ENCODE measurements around the gene FBXO42.

Gene FBXO42

DNA sequence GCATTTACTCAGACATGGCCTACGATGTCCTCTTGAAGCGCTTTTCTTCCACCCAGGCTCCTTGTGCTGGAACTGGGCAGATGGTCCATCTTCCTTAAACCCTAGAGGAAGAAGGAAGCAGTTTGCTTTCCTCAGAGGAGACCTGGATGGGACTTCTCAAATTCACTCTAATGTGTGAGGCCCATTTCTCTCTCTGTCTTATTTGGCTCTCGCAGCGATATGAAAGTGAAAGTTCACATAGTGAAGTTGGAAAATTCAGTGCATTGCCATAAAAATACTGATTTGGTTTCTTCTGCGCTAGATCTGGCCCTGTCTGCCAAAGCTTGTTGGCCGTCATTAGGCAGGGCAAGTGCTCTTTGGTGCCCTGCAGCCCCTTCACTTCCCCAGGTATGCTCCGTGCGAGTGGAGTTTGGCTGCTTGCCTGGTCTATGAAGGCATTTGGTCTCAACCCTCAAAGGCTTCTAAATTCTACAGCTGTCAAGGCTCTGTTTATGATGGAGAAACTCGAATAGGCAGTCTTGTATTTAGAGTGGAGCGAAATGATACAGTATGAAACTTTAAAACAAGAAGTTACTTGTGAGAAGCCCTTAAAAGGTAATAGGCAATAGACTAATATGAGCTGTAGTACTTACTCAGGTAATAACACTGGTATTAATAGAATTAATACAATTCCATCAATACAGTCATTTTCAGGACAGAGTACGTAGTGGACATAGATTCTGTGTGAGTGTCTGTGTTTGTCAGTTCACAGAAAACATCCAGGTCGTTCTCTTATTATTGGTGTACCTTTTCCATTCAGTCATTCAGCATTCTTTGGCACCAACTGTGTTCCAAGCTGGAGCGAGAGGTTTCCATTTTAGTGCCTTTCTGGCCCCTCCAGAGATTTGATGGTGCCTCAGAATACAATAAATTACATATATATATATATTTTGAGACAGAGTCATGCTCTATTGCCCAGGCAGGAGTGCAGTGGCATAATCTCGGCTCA, 35.2 kb upstream of the FBXO42 start:
- TF ChIP-seq TEAD4 (IDR thresholded peaks at IDR 0.05) (no peak), CREB1 (IDR thresholded peaks at IDR 0.05; ENCODE audit: low read depth) (no peak), NFIC (IDR thresholded peaks at IDR 0.05) (no peak), EP300 (IDR thresholded peaks at IDR 0.05; ENCODE audit: borderline replicate concordance) (no peak), ZBTB7A (IDR thresholded peaks at IDR 0.05; ENCODE audit: low read depth) (no peak)

DNA sequence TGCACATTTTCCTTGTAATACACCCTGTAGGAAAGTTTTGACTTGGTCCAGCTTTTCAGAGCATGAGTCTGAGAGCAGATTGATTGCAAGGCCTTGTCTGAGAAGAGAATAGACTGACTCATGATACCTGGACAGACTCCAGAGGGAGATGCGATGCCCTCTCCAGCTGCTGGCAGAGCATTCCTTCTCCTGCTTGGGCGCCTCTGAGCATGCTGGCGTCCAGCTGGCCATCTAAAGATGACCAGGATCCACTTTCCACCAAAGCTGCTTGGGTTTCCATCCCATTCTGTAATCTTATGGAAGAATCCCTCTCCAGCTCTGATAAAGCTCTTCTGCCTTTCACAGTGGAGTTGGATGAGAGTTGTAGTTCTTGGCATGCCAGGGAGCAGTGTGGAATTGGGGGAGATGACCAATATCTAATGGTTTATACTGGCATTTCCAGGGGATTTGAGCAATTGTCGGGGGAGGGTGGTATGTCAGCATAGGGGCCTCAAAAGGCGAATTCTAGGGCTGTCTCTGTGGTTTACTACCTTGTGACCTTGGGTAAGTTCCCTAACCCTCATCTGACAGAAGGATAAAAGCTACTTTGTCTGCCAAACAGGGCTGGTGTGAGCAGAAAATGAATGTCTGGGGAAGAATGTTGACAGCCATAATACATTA, 34.3 kb upstream of the FBXO42 start:
- peak; percentile 31; the same call in 1 of the 2 replicates for TF ChIP-seq TEAD4 (IDR thresholded peaks at IDR 0.05)
- peak; percentile 68 for TF ChIP-seq NFIC (IDR thresholded peaks at IDR 0.05)
- TF ChIP-seq TCF12 (IDR thresholded peaks at IDR 0.05; ENCODE audit: low read depth): no peak

DNA sequence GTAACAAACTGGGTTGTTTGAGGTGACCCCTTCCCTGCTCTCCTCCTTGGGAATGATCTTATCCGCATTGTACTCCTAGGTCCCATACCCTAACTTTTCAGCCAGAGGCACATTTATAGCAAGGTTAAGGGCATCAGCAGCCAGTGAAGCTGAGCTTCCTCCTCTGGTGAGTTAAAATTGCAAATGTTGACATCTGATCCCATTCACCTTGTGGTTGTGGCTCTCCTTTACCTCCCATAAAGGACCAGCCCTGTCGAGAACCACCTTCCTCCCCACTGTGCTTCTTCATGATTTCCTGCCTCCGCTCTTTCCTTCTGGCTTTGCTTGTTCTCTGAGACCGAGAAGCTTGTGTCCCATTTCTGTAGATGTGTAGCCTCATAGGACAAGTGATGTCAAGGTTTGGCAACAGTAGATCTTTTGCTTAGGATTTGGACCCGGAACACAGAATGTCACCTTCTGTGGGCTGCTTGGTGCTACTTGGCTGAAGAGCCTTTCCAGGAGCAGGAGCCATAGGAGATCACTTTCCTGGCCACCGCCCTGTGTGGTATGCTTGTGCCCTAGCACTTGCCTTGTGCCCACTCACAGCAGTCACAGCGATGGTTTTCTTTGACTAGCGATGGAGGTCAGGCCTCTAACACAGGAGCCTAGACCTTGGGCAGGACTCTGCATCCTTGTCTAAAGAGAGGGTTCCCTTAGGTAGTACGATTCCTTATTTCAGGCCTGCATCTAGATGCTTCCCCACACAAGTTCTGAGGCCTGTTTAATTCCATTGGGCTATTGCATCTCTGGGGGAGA, 33.6 kb upstream of the FBXO42 start:
- TF ChIP-seq FOXM1 (IDR thresholded peaks at IDR 0.05; ENCODE audit: borderline replicate concordance, low read depth): no peak
- no peak for TF ChIP-seq YY1 (IDR thresholded peaks at IDR 0.05; ENCODE audit: low read depth)
- TF ChIP-seq RAD21 (IDR thresholded peaks at IDR 0.05; ENCODE audit: low read depth): no peak

DNA sequence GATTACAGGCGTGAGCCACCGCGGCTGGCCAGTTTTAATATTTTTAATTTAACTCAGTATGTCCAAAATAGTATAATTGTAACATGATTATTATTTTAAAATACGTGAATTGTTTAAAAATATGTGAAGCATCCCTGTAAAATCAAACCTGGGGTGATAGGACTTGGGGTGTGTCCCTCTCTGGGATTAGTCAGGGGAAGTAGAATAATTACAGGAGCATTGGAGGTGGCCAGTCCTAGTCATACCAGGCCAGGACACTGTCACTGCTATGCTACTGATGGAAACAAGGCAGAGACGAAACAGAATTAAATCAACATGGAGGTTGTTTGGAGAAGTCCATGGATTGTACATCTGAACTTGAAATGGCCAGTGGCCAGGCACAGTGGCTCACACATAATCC, 31.6 kb upstream of the FBXO42 start:
- TF ChIP-seq ZBTB7A (IDR thresholded peaks at IDR 0.05; ENCODE audit: low read depth) (no peak), FOXM1 (IDR thresholded peaks at IDR 0.05; ENCODE audit: borderline replicate concordance, low read depth) (no peak)

DNA sequence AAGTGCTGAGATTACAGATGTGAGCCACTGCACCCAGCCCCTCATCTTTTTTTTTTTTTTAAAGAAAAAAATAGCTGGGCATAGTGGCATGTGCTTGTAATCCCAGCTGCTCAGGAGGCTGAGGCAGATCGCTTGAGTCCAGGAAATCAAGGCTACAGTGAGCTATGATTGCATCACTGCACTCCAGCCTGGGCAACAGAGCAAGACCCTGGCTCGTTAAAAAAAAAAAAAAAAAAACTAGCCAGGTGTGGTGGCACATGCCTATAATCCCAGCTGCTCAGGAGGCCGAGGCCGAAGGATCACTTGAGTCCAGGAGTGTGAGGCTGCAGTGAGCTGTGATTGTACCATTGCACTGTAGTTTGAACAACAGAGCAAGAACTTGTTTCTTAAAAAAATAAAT, 28.6 kb upstream of the FBXO42 start:
- TF ChIP-seq RAD21 (IDR thresholded peaks at IDR 0.05; ENCODE audit: low read depth): no peak
- TF ChIP-seq NFIC (IDR thresholded peaks at IDR 0.05): no peak
- TF ChIP-seq, protein P1, sequence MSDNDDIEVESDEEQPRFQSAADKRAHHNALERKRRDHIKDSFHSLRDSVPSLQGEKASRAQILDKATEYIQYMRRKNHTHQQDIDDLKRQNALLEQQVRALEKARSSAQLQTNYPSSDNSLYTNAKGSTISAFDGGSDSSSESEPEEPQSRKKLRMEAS (IDR thresholded peaks at IDR 0.05): no peak
- TF ChIP-seq, protein P2, sequence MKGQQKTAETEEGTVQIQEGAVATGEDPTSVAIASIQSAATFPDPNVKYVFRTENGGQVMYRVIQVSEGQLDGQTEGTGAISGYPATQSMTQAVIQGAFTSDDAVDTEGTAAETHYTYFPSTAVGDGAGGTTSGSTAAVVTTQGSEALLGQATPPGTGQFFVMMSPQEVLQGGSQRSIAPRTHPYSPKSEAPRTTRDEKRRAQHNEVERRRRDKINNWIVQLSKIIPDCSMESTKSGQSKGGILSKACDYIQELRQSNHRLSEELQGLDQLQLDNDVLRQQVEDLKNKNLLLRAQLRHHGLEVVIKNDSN (IDR thresholded peaks at IDR 0.05): no peak
- TF ChIP-seq ZBTB7A (IDR thresholded peaks at IDR 0.05; ENCODE audit: low read depth): no peak
- no peak for TF ChIP-seq TEAD4 (IDR thresholded peaks at IDR 0.05)
- no peak for TF ChIP-seq TCF12 (IDR thresholded peaks at IDR 0.05; ENCODE audit: low read depth)
- TF ChIP-seq EGR1 (IDR thresholded peaks at IDR 0.05): no peak
- no peak for TF ChIP-seq CREB1 (IDR thresholded peaks at IDR 0.05; ENCODE audit: low read depth)
- TF ChIP-seq, protein P3, sequence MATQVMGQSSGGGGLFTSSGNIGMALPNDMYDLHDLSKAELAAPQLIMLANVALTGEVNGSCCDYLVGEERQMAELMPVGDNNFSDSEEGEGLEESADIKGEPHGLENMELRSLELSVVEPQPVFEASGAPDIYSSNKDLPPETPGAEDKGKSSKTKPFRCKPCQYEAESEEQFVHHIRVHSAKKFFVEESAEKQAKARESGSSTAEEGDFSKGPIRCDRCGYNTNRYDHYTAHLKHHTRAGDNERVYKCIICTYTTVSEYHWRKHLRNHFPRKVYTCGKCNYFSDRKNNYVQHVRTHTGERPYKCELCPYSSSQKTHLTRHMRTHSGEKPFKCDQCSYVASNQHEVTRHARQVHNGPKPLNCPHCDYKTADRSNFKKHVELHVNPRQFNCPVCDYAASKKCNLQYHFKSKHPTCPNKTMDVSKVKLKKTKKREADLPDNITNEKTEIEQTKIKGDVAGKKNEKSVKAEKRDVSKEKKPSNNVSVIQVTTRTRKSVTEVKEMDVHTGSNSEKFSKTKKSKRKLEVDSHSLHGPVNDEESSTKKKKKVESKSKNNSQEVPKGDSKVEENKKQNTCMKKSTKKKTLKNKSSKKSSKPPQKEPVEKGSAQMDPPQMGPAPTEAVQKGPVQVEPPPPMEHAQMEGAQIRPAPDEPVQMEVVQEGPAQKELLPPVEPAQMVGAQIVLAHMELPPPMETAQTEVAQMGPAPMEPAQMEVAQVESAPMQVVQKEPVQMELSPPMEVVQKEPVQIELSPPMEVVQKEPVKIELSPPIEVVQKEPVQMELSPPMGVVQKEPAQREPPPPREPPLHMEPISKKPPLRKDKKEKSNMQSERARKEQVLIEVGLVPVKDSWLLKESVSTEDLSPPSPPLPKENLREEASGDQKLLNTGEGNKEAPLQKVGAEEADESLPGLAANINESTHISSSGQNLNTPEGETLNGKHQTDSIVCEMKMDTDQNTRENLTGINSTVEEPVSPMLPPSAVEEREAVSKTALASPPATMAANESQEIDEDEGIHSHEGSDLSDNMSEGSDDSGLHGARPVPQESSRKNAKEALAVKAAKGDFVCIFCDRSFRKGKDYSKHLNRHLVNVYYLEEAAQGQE (IDR thresholded peaks at IDR 0.05; ENCODE audit: low read depth): no peak
- no peak for TF ChIP-seq EP300 (IDR thresholded peaks at IDR 0.05; ENCODE audit: borderline replicate concordance)
- no peak for TF ChIP-seq TAF1 (IDR thresholded peaks at IDR 0.05; ENCODE audit: low read depth)
- TF ChIP-seq CEBPB (IDR thresholded peaks at IDR 0.05): no peak
- no peak for TF ChIP-seq YY1 (IDR thresholded peaks at IDR 0.05; ENCODE audit: low read depth)
- TF ChIP-seq FOXM1 (IDR thresholded peaks at IDR 0.05; ENCODE audit: borderline replicate concordance, low read depth): no peak

DNA sequence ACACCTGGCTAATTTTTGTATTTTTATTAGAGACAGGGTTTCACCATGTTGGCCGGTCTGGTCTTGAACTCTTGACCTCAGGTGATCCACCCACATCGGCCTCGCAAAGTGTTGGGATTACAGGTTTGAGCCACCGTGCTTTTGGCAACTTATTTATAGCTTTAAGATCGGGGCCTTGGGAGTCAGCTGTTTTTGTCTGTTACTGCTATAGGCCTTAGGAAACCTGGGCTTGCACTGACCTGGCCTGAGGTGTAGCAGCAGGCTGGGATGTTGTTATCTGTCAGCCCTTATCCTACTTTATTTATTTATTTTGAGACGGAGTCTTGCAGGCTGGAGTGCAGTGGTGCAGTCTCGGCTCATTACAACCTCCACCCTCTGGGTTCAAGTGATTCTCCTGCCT, 26.2 kb upstream of the FBXO42 start:
- TF ChIP-seq CEBPB (IDR thresholded peaks at IDR 0.05) (no peak), ZBTB7A (IDR thresholded peaks at IDR 0.05; ENCODE audit: low read depth) (no peak), TAF1 (IDR thresholded peaks at IDR 0.05; ENCODE audit: low read depth) (no peak), NFIC (IDR thresholded peaks at IDR 0.05) (no peak), FOXM1 (IDR thresholded peaks at IDR 0.05; ENCODE audit: borderline replicate concordance, low read depth) (no peak), EGR1 (IDR thresholded peaks at IDR 0.05) (no peak), CREB1 (IDR thresholded peaks at IDR 0.05; ENCODE audit: low read depth) (no peak), TEAD4 (IDR thresholded peaks at IDR 0.05) (no peak), EP300 (IDR thresholded peaks at IDR 0.05; ENCODE audit: borderline replicate concordance) (no peak)
- TF ChIP-seq, protein P1 (IDR thresholded peaks at IDR 0.05): no peak
- TF ChIP-seq, protein P2 (IDR thresholded peaks at IDR 0.05): no peak

DNA sequence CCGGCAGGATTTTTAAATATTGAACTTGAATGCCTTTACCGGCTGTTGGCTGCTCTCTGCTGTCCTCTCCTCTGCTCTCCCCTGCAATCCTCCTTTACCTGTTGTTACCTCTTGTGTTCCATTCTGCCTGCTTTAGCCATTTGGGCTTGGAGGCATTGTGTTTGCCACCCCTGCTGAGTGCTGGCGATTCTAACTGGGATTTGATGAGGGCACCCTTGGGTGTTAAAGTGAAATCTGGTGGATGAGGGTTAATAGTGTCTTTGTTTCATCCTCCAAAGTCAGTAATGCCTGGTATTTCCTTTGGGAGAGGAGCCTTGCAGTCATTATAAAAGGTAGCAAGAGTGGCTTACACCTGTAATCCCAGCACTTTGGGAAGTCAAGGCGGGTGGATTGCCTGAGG, 24.7 kb upstream of the FBXO42 start:
- TF ChIP-seq TAF1 (IDR thresholded peaks at IDR 0.05; ENCODE audit: low read depth) (no peak), CEBPB (IDR thresholded peaks at IDR 0.05) (no peak), EGR1 (IDR thresholded peaks at IDR 0.05) (no peak), TEAD4 (IDR thresholded peaks at IDR 0.05) (no peak), FOXM1 (IDR thresholded peaks at IDR 0.05; ENCODE audit: borderline replicate concordance, low read depth) (no peak), RAD21 (IDR thresholded peaks at IDR 0.05; ENCODE audit: low read depth) (no peak), YY1 (IDR thresholded peaks at IDR 0.05; ENCODE audit: low read depth) (no peak), CREB1 (IDR thresholded peaks at IDR 0.05; ENCODE audit: low read depth) (no peak), NFIC (IDR thresholded peaks at IDR 0.05) (no peak), TCF12 (IDR thresholded peaks at IDR 0.05; ENCODE audit: low read depth) (no peak), EP300 (IDR thresholded peaks at IDR 0.05; ENCODE audit: borderline replicate concordance) (no peak), ZBTB7A (IDR thresholded peaks at IDR 0.05; ENCODE audit: low read depth) (no peak)
- TF ChIP-seq, protein P3 (IDR thresholded peaks at IDR 0.05; ENCODE audit: low read depth): no peak
- TF ChIP-seq, protein P1 (IDR thresholded peaks at IDR 0.05): no peak
- TF ChIP-seq, protein P2 (IDR thresholded peaks at IDR 0.05): no peak

Measured in Ishikawa (cell line).